GM08714 (cell line): Measurements from ENCODE around the gene NF1.
"Not testable (repeated sequence)": the region's sequence is repeated elsewhere in the genome, so short reads cannot be mapped to it uniquely, and the experiment has no call there.

Source experiments
- H3K4me3 ChIP-seq: fragments of 200-500 bp; sonication (Bioruptor generic); 2 replicates; pipeline ENCODE4 v1.5.1; 2014; ENCODE audit warnings: mild to moderate bottlenecking, low read length, inconsistent platforms
- ZNF274 ChIP-seq: IDR thresholded peaks from 2 replicates; pipeline ENCODE4 v1.6.1; 2012; ENCODE audit warnings: mild to moderate bottlenecking, low read depth, low read length

Gene NF1

GRCh38 chr17:31067691-31068184 lies 27.0 kb upstream of the NF1 start:
- no peak for TF ChIP-seq ZNF274
- H3K4me3 ChIP-seq: no peak overlapping the region

GRCh38 chr17:31068291-31068690 lies 26.5 kb upstream of the NF1 start:
- TF ChIP-seq ZNF274: no peak

GRCh38 chr17:31072186-31072585 lies 22.6 kb upstream of the NF1 start:
- no peak for TF ChIP-seq ZNF274
- no peak overlapping the region for H3K4me3 ChIP-seq

More at GRCh38 chr17:31068291-31068690, 26.5 kb upstream of the NF1 start:
- H3K4me3 ChIP-seq: no peak overlapping the region

GRCh38 chr17:31073411-31073810 lies 21.4 kb upstream of the NF1 start:
- H3K4me3 ChIP-seq: no peak overlapping the region
- TF ChIP-seq ZNF274: no peak

- no peak for TF ChIP-seq ZNF274
- no peak overlapping the region for H3K4me3 ChIP-seq
Observed at GRCh38 chr17:31074772-31075555, 19.8 kb upstream of the NF1 start.

- no peak for TF ChIP-seq ZNF274
- H3K4me3 ChIP-seq: no peak overlapping the region
Observed at GRCh38 chr17:31078290-31078689, 16.5 kb upstream of the NF1 start.

- no peak for TF ChIP-seq ZNF274
- no peak overlapping the region for H3K4me3 ChIP-seq
Observed at GRCh38 chr17:31079731-31080130, 15.0 kb upstream of the NF1 start.

GRCh38 chr17:31085563-31085962 lies 9.2 kb upstream of the NF1 start:
- TF ChIP-seq ZNF274: no peak
- no peak overlapping the region for H3K4me3 ChIP-seq

- no peak for TF ChIP-seq ZNF274
Observed at GRCh38 chr17:31089471-31089870, 5.3 kb upstream of the NF1 start.

GRCh38 chr17:31090650-31091049 lies 4.1 kb upstream of the NF1 start:
- H3K4me3 ChIP-seq: not testable (repeated sequence)

More at GRCh38 chr17:31089471-31089870, 5.3 kb upstream of the NF1 start:
- H3K4me3 ChIP-seq: no peak overlapping the region

GRCh38 chr17:31092475-31093064 lies 2.2 kb upstream of the NF1 start:
- no peak overlapping the region for H3K4me3 ChIP-seq
- no peak for TF ChIP-seq ZNF274

GRCh38 chr17:31093866-31094599 lies 744 bp upstream of the NF1 start:
- H3K4me3 ChIP-seq: peak overlapping the region; percentile 85; the same call in 1 of the 2 replicates
- TF ChIP-seq ZNF274: no peak

- peak overlapping the region; percentile 85 for H3K4me3 ChIP-seq
- no peak for TF ChIP-seq ZNF274
Observed at GRCh38 chr17:31095236-31096105, 694 bp downstream of the NF1 start.

GRCh38 chr17:31096106-31096436 lies 1.3 kb downstream of the NF1 start:
- TF ChIP-seq ZNF274: no peak
- peak overlapping the region; percentile 85 for H3K4me3 ChIP-seq
